ENCODE data around the gene GDI2. TPM values are rescaled to one million over a fixed set of nuclear protein-coding genes. Genes with fewer than 3 reads are reported as not detected.
"Not testable (repeated sequence)": the region's sequence is repeated elsewhere in the genome, so short reads cannot be mapped to it uniquely, and the experiment has no call there.

The GDI2 gene
- total and polyA plus RNA-seq, 10 donors: 100 to 272 (median 198) TPM

DNA sequence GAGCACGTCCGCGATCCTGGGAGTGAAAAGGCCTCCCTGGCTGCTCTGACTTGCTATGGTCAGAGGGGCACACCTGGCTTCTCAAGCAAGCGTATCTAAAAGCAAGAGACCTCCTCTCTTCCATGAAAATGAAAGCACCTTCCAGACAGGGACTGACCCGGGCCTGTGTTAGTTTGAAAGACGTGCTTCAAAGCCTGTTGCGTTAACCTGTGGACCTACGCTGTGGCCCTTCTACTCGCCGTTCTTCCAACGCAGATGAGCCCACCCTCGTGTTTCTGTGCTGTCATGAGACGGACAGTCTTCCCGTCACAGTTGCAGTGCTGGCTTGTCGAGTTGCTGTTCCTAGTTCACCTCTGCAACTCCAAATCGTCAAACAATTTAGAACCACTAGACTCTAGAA, 15.5 kb upstream of the GDI2 start:
- Histone ChIP-seq H3K4me3 (no peak overlapping the region), H3K4me1 (peaks cover 0 to 9% (median 0%) of the 10 kb centered on the region in 6 donors), H3K27me3 (replicated peaks in 1 of 7) (no peaks in the 10 kb centered on the region), H3K27ac (no peak overlapping the region), H3K36me3 (no peaks in the 10 kb centered on the region), H3K9me3 (no peaks in the 10 kb centered on the region)
- WGBS, 5 donors: 91 to 94% (median 92%) methylated on average over 16 of the region's 16 CpGs
- intact Hi-C loops (cut with DNase I; ENCODE audit: low total_unique reads): no loop called here
- TF ChIP-seq POLR2AphosphoS5 (IDR thresholded peaks at IDR 0.05) (no peak), POLR2A (IDR thresholded peaks at IDR 0.05) (no peak)
- TF ChIP-seq, protein P1, sequence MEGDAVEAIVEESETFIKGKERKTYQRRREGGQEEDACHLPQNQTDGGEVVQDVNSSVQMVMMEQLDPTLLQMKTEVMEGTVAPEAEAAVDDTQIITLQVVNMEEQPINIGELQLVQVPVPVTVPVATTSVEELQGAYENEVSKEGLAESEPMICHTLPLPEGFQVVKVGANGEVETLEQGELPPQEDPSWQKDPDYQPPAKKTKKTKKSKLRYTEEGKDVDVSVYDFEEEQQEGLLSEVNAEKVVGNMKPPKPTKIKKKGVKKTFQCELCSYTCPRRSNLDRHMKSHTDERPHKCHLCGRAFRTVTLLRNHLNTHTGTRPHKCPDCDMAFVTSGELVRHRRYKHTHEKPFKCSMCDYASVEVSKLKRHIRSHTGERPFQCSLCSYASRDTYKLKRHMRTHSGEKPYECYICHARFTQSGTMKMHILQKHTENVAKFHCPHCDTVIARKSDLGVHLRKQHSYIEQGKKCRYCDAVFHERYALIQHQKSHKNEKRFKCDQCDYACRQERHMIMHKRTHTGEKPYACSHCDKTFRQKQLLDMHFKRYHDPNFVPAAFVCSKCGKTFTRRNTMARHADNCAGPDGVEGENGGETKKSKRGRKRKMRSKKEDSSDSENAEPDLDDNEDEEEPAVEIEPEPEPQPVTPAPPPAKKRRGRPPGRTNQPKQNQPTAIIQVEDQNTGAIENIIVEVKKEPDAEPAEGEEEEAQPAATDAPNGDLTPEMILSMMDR (IDR thresholded peaks at IDR 0.05 in 8 of 11, conservative IDR thresholded peaks at IDR 0.05 in 3 of 11): no peak
- no peak for DNase-seq

GRCh38 chr10:5827841-5828240, 14.6 kb upstream of the GDI2 start:
- Histone ChIP-seq H3K4me1 (peaks cover 0 to 9% (median 0%) of the 10 kb centered on the region in 6 donors), H3K9me3 (no peaks in the 10 kb centered on the region), H3K36me3 (no peaks in the 10 kb centered on the region), H3K27ac (no peak overlapping the region), H3K4me3 (no peak overlapping the region), H3K27me3 (replicated peaks in 1 of 7) (no peaks in the 10 kb centered on the region)
- DNase-seq: no peak
- intact Hi-C loops (cut with DNase I; ENCODE audit: low total_unique reads): no loop called here
- TF ChIP-seq POLR2A (IDR thresholded peaks at IDR 0.05): no peak
- no peak for TF ChIP-seq POLR2AphosphoS5 (IDR thresholded peaks at IDR 0.05)
- TF ChIP-seq, protein P1 (IDR thresholded peaks at IDR 0.05 in 8 of 11, conservative IDR thresholded peaks at IDR 0.05 in 3 of 11): no peak
- 82 to 94% (median 88%) methylated on average over 6 of the region's 6 CpGs for WGBS, 5 donors

GRCh38 chr10:5826511-5826910, 13.3 kb upstream of the GDI2 start:
- H3K4me1 ChIP-seq; H3K27me3 ChIP-seq (replicated peaks in 1 of 7); H3K27ac ChIP-seq; H3K4me3 ChIP-seq; H3K9me3 ChIP-seq; intact Hi-C loops (cut with DNase I; ENCODE audit: low total_unique reads); H3K36me3 ChIP-seq; DNase-seq: not testable (repeated sequence)
- WGBS, 5 donors: 91 to 97% (median 94%) methylated on average over 6 of the region's 6 CpGs

DNA sequence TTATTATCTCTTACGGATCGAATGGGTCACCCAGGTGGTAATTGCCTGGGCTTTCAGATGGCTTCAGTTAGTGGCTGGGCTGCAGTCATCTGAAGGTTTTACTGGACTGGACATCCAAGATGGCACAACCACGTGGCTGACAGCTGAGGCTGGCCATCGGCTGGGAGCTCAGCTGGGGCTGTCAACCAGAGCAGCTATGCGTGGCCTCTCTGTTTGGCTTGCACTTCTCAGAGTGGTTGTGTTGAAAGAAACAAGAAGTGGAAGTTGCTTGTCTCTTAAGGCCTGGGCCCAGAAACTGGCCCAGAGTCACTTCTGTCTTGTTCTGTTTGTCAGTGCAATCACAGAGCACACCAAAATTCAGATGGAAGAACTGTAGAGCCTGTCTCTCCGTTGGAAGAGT, 5.7 kb upstream of the GDI2 start:
- intact Hi-C loops (cut with DNase I; ENCODE audit: low total_unique reads): loop anchor here (10.0 kb wide), 2 partner anchors 56 to 134 kb away; partner anchors contain the start of gene TASOR2

More for the DNA sequence above, 5.7 kb upstream of the GDI2 start:
- Histone ChIP-seq H3K27me3 (replicated peaks in 1 of 7) (no peaks in the 10 kb centered on the region), H3K4me1 (peaks cover 9 to 69% (median 47%) of the 10 kb centered on the region in 6 donors), H3K36me3 (no peaks in the 10 kb centered on the region), H3K9me3 (no peaks in the 10 kb centered on the region), H3K4me3 (no peak overlapping the region), H3K27ac (peak overlapping the region in 7 of 8 donors; percentile 21 to 99 (median 95))
- 51 to 68% (median 66%) methylated on average over 6 of the region's 6 CpGs for WGBS, 5 donors
- peak; percentile 85 for DNase-seq
- TF ChIP-seq POLR2AphosphoS5 (IDR thresholded peaks at IDR 0.05) (peak in 2 of 3 donors; percentile 42 to 54), POLR2A (IDR thresholded peaks at IDR 0.05) (no peak)
- TF ChIP-seq, protein P1 (IDR thresholded peaks at IDR 0.05 in 8 of 11, conservative IDR thresholded peaks at IDR 0.05 in 3 of 11): no peak

All from spleen (tissue), 11 donors.